Lung (tissue), 12 donors: ENCODE measurements around the gene TRAF7. TPM values are rescaled to one million over a fixed set of nuclear protein-coding genes. Genes with fewer than 3 reads are reported as not detected.

ENCODE experiments used
- ATAC-seq: fragments of 200-7000 bp; cut with Tn5 transposase; one replicate; pipeline ENCODE4 v1.9.1; 2020; ENCODE audit warnings: moderate number of reproducible peaks; ENCODE audit not compliant: insufficient read depth, low FRiP score
- DNase-seq, 3 donors: peaks; one replicate each; pipeline ENCODE4 v3.0.0-alpha.2; 2013 to 2017
- H3K27ac ChIP-seq, 2 donors: one replicate each; pipeline ENCODE4 v1.5.1; 2013; ENCODE audit warnings: mild to moderate bottlenecking in 2 of 2, moderate library complexity in 2 of 2, control low read depth in 1 of 2, inconsistent platforms in 1 of 2, low read depth in 1 of 2, low read length in 1 of 2
- H3K27me3 ChIP-seq, 3 donors: one replicate each; pipeline ENCODE4 v1.5.1; 2013; ENCODE audit warnings: low read length in 2 of 3; ENCODE audit not compliant: control insufficient read depth in 3 of 3, insufficient read depth in 3 of 3
- H3K36me3 ChIP-seq, 4 donors: one replicate each; pipeline ENCODE4 v1.5.1; 2013; ENCODE audit warnings: low read length in 4 of 4, mild to moderate bottlenecking in 1 of 4, moderate library complexity in 1 of 4; ENCODE audit not compliant: control insufficient read depth in 4 of 4, insufficient read depth in 4 of 4
- H3K4me1 ChIP-seq, 5 donors: one replicate each; pipeline ENCODE4 v1.5.1; 2013; ENCODE audit warnings: low read length in 5 of 5, mild to moderate bottlenecking in 2 of 5, moderate library complexity in 1 of 5; ENCODE audit not compliant: control insufficient read depth in 5 of 5, insufficient read depth in 5 of 5
- H3K4me3 ChIP-seq: one replicate; pipeline ENCODE4 v1.5.1; 2013; ENCODE audit warnings: mild to moderate bottlenecking, control low read depth, moderate library complexity
- H3K9ac ChIP-seq, 2 donors: one replicate each; pipeline ENCODE4 v1.5.1; 2013; ENCODE audit warnings: low read length in 2 of 2, control low read depth in 1 of 2; ENCODE audit not compliant: insufficient read depth in 1 of 2
- H3K9me3 ChIP-seq, 4 donors: one replicate each; pipeline ENCODE4 v1.5.1; 2013; ENCODE audit warnings: low read length in 3 of 4, mild to moderate bottlenecking in 1 of 4, moderate library complexity in 1 of 4; ENCODE audit not compliant: control insufficient read depth in 4 of 4, insufficient read depth in 3 of 4
- WGBS, 2 donors: extraction: QIAGEN DNeasy Blood & Tissue Kit; methylation state at CpG; one replicate each; pipeline ENCODE4 v1.1.7; 2013; 5-methylcytosine and 5-hydroxymethylcytosine counted together
- polyA plus RNA-seq, 2 donors: library from polyadenylated mRNA; stranded (reverse); fragments of 200-250 nt; gene quantifications; one replicate each; pipeline ENCODE4 v1.2.1, GENCODE V29; 2013
- total RNA-seq, 2 donors: library from RNA; depleted of rRNA in 1 of 2; stranded (reverse); fragments of >200 nt in 1 of 2; gene quantifications; one replicate each; pipeline ENCODE4 v1.2.1, GENCODE V29; 2014 to 2021
- TF ChIP-seq, protein P1 (sequence below): IDR thresholded peaks from 2 replicates; pipeline ENCODE4 v1.5.1; 2012; ENCODE audit warnings: mild to moderate bottlenecking; ENCODE audit errors: control extremely low read depth, extremely low read depth
- donor health status: control.
- donor health status: control.
- donor health status: Bipolar disorder and iron deficiency.
- donor health status: healthy.
- donor health status: DM: yes; HTN: yes; CAD: no.

The TRAF7 gene
- total and polyA plus RNA-seq, 4 donors, result 33.4 to 74.2 (median 48.3) TPM

DNA sequence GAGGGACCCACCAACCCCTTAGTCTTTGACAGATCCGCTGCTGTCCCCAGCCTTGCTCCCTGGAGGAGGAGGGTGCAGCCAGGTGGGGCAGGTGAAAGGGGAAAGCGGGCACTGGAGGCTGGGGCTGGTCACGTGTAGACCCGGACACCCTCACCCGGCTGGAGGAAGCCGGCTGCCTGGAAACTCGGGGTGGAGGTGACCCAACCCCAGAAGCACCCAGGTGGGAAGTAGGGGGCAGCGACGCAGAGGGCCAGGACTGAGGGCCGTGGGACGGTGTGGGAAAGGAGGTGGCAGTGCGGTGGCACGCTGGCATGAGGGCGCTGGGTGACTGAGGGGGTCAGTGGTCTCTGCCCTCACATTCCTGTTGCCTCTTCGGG lies 2.7 kb downstream of the TRAF7 start:
- H3K4me1 ChIP-seq, result peaks cover 0 to 58% (median 35%) of the 10 kb centered on the region in 5 donors
- DNase-seq (no peak), ATAC-seq (no peak)
- no peaks in the 10 kb centered on the region for H3K27me3 ChIP-seq
- 78 to 81% methylated on average over 13 to 15 of the region's 15 CpGs for WGBS, 2 donors
- peak overlapping the region in 1 of 2 donors; percentile 80 for H3K27ac ChIP-seq
- H3K9ac ChIP-seq, result no peak overlapping the region
- H3K9me3 ChIP-seq, result no peaks in the 10 kb centered on the region
- H3K36me3 ChIP-seq, result peaks cover 0 to 5% (median 0%) of the 10 kb centered on the region in 4 donors
- TF ChIP-seq, protein P1, sequence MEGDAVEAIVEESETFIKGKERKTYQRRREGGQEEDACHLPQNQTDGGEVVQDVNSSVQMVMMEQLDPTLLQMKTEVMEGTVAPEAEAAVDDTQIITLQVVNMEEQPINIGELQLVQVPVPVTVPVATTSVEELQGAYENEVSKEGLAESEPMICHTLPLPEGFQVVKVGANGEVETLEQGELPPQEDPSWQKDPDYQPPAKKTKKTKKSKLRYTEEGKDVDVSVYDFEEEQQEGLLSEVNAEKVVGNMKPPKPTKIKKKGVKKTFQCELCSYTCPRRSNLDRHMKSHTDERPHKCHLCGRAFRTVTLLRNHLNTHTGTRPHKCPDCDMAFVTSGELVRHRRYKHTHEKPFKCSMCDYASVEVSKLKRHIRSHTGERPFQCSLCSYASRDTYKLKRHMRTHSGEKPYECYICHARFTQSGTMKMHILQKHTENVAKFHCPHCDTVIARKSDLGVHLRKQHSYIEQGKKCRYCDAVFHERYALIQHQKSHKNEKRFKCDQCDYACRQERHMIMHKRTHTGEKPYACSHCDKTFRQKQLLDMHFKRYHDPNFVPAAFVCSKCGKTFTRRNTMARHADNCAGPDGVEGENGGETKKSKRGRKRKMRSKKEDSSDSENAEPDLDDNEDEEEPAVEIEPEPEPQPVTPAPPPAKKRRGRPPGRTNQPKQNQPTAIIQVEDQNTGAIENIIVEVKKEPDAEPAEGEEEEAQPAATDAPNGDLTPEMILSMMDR, result no peak
- H3K4me3 ChIP-seq, result no peak overlapping the region

DNA sequence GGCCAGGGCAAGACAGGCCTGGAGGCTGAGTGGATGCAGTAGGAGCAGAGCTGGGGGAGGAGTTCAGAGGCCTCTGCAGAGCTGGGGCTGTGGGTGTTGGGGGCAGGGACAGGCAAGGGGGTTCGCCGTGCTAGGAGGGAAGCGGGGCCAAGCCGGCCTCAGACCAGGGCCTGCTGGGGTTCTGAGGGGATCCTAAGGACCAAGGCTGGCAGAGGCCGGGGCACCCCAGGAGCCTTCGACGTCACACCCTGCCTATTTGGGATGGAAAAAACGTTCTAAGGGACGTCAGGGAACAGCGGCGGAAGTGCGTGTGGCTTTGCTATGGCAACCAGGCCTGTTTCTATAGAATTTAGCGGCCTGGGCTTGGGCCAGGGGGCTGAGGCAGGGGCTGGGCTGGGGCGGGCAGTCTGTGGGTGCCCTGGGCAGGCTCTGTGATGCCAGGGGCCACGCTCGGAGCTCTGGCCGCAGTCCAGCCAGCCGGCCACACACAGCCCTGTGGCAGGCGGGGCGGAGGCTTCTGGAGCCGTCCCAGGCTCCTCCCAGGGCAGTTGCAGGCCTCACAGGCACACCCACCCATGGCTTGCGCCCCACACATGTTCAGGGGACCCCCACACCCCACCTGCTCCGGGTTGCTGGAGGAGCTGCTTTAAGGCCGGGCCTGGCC lies 3.7 kb downstream of the TRAF7 start:
- Histone ChIP-seq H3K9me3 (no peaks in the 10 kb centered on the region), H3K4me1 (peaks cover 0 to 47% (median 29%) of the 10 kb centered on the region in 5 donors), H3K27ac (peak overlapping the region in 1 of 2 donors; percentile 80), H3K36me3 (peaks cover 0 to 5% (median 1%) of the 10 kb centered on the region in 4 donors), H3K4me3 (no peak overlapping the region), H3K27me3 (no peaks in the 10 kb centered on the region), H3K9ac (peak overlapping the region in 1 of 2 donors; percentile 58)
- DNase-seq, result peak; percentile 79 to 87 (median 80)
- TF ChIP-seq, protein P1, result no peak
- 59 to 82% methylated on average over 23 to 24 of the region's 24 CpGs for WGBS, 2 donors
- ATAC-seq, result no peak

DNA sequence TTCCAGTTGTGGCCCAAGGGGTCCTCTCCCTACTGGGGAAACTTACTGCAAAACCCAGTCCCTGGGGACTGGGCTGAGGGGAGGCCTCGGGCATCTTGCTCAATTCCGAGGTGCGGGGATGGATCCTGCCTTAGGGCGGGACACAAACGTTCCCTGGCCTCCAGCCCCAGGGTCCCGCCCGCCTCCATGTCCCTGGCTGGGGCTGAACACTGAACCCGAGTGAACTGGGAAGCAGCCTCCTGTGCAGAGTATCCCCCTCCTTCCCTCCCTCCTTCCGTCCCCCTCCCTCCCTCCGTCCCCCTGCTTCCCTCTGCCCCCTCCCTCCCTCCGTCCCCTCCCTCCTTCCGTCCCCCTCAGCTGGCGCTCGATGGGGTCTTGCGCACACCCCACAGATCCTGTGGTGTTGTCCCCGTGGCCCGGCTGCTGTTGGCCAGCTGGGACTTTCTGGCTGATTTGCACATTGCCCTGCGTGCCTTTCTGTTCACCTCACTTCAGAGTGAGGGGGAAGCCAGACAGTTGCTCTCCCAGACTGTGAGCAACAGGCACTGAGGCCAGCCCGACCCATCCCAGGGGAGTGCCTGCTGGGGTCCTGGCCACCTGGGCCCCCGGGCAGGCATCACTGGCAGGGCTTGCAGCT lies 5.5 kb downstream of the TRAF7 start:
- peak; percentile 58 to 85 (median 63) for DNase-seq
- H3K27ac ChIP-seq, result peak overlapping the region in 1 of 2 donors; percentile 54
- 52 to 60% methylated on average over 16 to 20 of the region's 20 CpGs for WGBS, 2 donors
- no peaks in the 10 kb centered on the region for H3K9me3 ChIP-seq
- no peak for ATAC-seq
- no peak overlapping the region for H3K9ac ChIP-seq
- peaks cover 0 to 43% (median 28%) of the 10 kb centered on the region in 5 donors for H3K4me1 ChIP-seq
- TF ChIP-seq, protein P1, result no peak
- H3K4me3 ChIP-seq, result no peak overlapping the region
- H3K36me3 ChIP-seq, result peaks cover 0 to 9% (median 0%) of the 10 kb centered on the region in 4 donors
- H3K27me3 ChIP-seq, result no peaks in the 10 kb centered on the region
